GF-D8 (cell line): ENCODE results near the gene SELENON.

Experiments used
- DNase-seq: peaks from one replicate; lab custom pipeline; 2025; lab: John Stamatoyannopoulos, UW

SELENON gene

DNA sequence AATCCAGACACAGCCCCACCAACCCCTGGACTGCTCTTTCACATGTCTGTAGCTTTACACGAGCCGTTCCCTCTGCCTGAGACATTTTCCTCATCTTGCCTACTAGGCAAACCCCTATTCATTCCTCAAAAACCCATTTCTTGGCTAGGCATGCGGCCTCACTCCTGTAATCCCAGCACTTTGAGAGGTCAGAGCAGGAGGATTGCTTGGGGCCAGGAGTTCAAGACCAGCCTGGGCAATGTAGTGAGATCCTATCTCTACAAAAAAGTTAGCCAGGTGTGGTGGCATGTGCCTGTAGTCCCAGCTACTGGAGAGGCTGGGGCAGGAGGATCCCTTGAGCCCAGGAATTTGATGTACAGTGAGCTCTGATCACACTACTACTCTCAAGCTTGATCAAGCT lies 64.4 kb downstream of the SELENON start:
- DNase-seq, result no peak

DNA sequence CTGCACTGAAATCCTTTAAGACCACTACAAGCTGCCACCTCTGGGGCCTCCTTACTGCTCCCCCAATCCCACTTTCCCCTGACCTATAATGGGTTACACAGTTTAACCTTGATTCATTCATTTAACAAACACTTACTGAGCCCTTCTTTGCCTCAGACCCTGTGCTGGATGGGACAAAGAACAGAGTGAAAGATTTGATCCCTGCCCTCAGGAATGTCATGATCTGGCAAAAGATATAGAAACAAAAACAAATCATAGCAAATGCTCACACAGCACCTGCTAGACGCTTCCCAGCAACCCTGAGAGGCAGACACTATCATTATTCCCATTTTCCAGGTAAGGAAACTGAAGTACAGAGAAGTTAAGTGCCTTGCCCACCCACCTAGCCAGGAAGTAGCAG lies 66.3 kb downstream of the SELENON start:
- no peak for DNase-seq

DNA sequence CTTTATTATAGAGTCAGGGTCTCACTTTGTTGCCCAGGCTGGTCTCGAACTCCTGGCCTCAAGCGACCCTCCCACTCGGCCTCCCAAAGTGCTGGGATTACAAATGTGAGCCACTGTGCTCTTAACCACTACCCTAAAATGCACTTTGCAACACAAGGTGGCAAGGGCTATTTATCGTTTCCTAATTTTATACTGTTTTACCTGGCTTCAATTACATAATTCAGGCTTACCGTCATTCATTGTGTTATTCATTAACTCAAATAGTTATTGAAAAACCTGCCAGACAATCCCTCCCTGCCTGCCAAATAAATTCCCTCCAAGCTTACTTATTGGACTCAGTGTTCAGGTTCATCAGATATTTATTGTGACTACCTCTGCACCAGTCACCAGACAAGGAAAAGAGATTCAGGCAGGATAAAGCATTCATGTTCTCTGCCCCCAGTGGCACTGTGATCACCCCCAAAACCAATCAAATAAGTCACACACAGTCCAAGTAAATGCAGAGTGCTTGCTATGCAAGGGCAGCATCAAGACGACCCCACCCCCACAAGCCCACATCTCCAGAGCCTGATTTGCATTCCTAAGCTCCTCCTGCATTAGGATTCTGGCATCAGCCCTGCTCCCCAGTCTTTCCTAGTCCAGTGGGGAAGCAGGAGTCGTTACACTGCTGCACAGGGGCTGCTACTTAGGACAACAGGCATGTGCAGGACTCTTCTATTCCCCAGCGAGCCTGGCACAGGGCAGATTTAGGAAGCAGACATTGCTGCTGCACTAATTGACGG lies 67.4 kb downstream of the SELENON start:
- no peak for DNase-seq
